Measurements from ENCODE around the gene CT45A3. TPM values are rescaled to one million over a fixed set of nuclear protein-coding genes. Genes with fewer than 3 reads are reported as not detected.
"Not testable (repeated sequence)": the region's sequence is repeated elsewhere in the genome, so short reads cannot be mapped to it uniquely, and the experiment has no call there.

The CT45A3 gene
- polyA plus RNA-seq (2013, experiment 1 of 2): not detected
- polyA plus RNA-seq (2013, experiment 2 of 2): not detected

GRCh38 chrX:135768091-135768490 lies at the start of gene CT45A3:
Gene CT45A3 (minus strand): TSS chrX:135768191. CDS start chrX:135764444, 3,747 bp downstream.
- not testable (repeated sequence) for H3K4ac ChIP-seq (ENCODE audit: low read depth, low read length); H3K36me3 ChIP-seq (ENCODE audit: control insufficient read depth, insufficient read depth, low read length); DNase-seq; H2BK120ac ChIP-seq (ENCODE audit: low read depth, low read length); H3K23ac ChIP-seq (ENCODE audit: low read length); H3K56ac ChIP-seq (ENCODE audit: low read length); H4K8ac ChIP-seq (ENCODE audit: low read depth, low read length); H4K5ac ChIP-seq (ENCODE audit: low read length); H2AK5ac ChIP-seq (ENCODE audit: low read length); H3K18ac ChIP-seq (ENCODE audit: low read length); H3K9ac ChIP-seq (ENCODE audit: low read length); H3K4me3 ChIP-seq (ENCODE audit: low read length); H3K4me2 ChIP-seq (ENCODE audit: low read length); H3K79me1 ChIP-seq (ENCODE audit: low read length); H2BK5ac ChIP-seq (ENCODE audit: low read length); H3K79me2 ChIP-seq (ENCODE audit: control insufficient read depth, insufficient read depth, low read length); H3K27ac ChIP-seq (ENCODE audit: low read depth, low read length); H2BK15ac ChIP-seq (replicated peaks; ENCODE audit: low read depth); H3K4me1 ChIP-seq (ENCODE audit: control insufficient read depth, low read depth, low read length); H3K27me3 ChIP-seq (ENCODE audit: insufficient read depth, low read length, poor library complexity)
- no CpG with 5 or more reads among the region's 17 CpGs for WGBS (ENCODE audit: extremely low coverage, insufficient coverage, low lambda C conversion rate)

GRCh38 chrX:135802687-135803086 lies 34.7 kb upstream of the CT45A3 start, which contains the start of gene CT45A6:
Gene CT45A6 (minus strand): TSS chrX:135802787. CDS start chrX:135798993, 3,794 bp downstream.
- not testable (repeated sequence) for H3K79me1 ChIP-seq (ENCODE audit: low read length); H2BK120ac ChIP-seq (ENCODE audit: low read depth, low read length); H3K27me3 ChIP-seq (ENCODE audit: insufficient read depth, low read length, poor library complexity); H3K36me3 ChIP-seq (ENCODE audit: control insufficient read depth, insufficient read depth, low read length); H3K27ac ChIP-seq (ENCODE audit: low read depth, low read length); H3K9ac ChIP-seq (ENCODE audit: low read length); H3K18ac ChIP-seq (ENCODE audit: low read length); H3K23ac ChIP-seq (ENCODE audit: low read length); H3K79me2 ChIP-seq (ENCODE audit: control insufficient read depth, insufficient read depth, low read length); H2BK15ac ChIP-seq (replicated peaks; ENCODE audit: low read depth); H2AK5ac ChIP-seq (ENCODE audit: low read length); DNase-seq; H4K8ac ChIP-seq (ENCODE audit: low read depth, low read length); H2BK5ac ChIP-seq (ENCODE audit: low read length); H3K4me3 ChIP-seq (ENCODE audit: low read length); H3K4me2 ChIP-seq (ENCODE audit: low read length); H3K56ac ChIP-seq (ENCODE audit: low read length); H3K4me1 ChIP-seq (ENCODE audit: control insufficient read depth, low read depth, low read length); H3K4ac ChIP-seq (ENCODE audit: low read depth, low read length); H4K5ac ChIP-seq (ENCODE audit: low read length)
- no CpG with 5 or more reads among the region's 16 CpGs for WGBS (ENCODE audit: extremely low coverage, insufficient coverage, low lambda C conversion rate)

- not testable (repeated sequence) for H3K27ac ChIP-seq (ENCODE audit: low read depth, low read length); H3K79me2 ChIP-seq (ENCODE audit: control insufficient read depth, insufficient read depth, low read length); H2BK5ac ChIP-seq (ENCODE audit: low read length); H3K36me3 ChIP-seq (ENCODE audit: control insufficient read depth, insufficient read depth, low read length); H3K18ac ChIP-seq (ENCODE audit: low read length); H2AK5ac ChIP-seq (ENCODE audit: low read length); H2BK120ac ChIP-seq (ENCODE audit: low read depth, low read length); H3K4me1 ChIP-seq (ENCODE audit: control insufficient read depth, low read depth, low read length); H3K27me3 ChIP-seq (ENCODE audit: insufficient read depth, low read length, poor library complexity); H3K4ac ChIP-seq (ENCODE audit: low read depth, low read length); H3K4me3 ChIP-seq (ENCODE audit: low read length); H3K56ac ChIP-seq (ENCODE audit: low read length); H2BK15ac ChIP-seq (replicated peaks; ENCODE audit: low read depth); H3K4me2 ChIP-seq (ENCODE audit: low read length); H3K79me1 ChIP-seq (ENCODE audit: low read length); H3K9ac ChIP-seq (ENCODE audit: low read length); H4K8ac ChIP-seq (ENCODE audit: low read depth, low read length); DNase-seq; H4K5ac ChIP-seq (ENCODE audit: low read length); H3K23ac ChIP-seq (ENCODE audit: low read length)
- no CpG with 5 or more reads among the region's 16 CpGs for WGBS (ENCODE audit: extremely low coverage, insufficient coverage, low lambda C conversion rate)
These were observed 17.4 kb upstream of the CT45A3 start, which contains the start of gene CT45A5 for GRCh38 chrX:135785403-135785802. Gene CT45A5 (minus strand): TSS chrX:135785503. CDS start chrX:135781729, 3,774 bp downstream.

- not testable (repeated sequence) for H2AK5ac ChIP-seq (ENCODE audit: low read length); H2BK5ac ChIP-seq (ENCODE audit: low read length); H3K23ac ChIP-seq (ENCODE audit: low read length); H4K8ac ChIP-seq (ENCODE audit: low read depth, low read length); H2BK15ac ChIP-seq (replicated peaks; ENCODE audit: low read depth); H3K4ac ChIP-seq (ENCODE audit: low read depth, low read length); H2BK120ac ChIP-seq (ENCODE audit: low read depth, low read length); H3K27me3 ChIP-seq (ENCODE audit: insufficient read depth, low read length, poor library complexity); H3K36me3 ChIP-seq (ENCODE audit: control insufficient read depth, insufficient read depth, low read length); DNase-seq; H3K79me2 ChIP-seq (ENCODE audit: control insufficient read depth, insufficient read depth, low read length); H3K4me1 ChIP-seq (ENCODE audit: control insufficient read depth, low read depth, low read length); H3K4me3 ChIP-seq (ENCODE audit: low read length); H3K4me2 ChIP-seq (ENCODE audit: low read length); H3K27ac ChIP-seq (ENCODE audit: low read depth, low read length); H4K5ac ChIP-seq (ENCODE audit: low read length); H3K18ac ChIP-seq (ENCODE audit: low read length); H3K9ac ChIP-seq (ENCODE audit: low read length); H3K56ac ChIP-seq (ENCODE audit: low read length); H3K79me1 ChIP-seq (ENCODE audit: low read length)
- WGBS (ENCODE audit: extremely low coverage, insufficient coverage, low lambda C conversion rate): no CpG with 5 or more reads among the region's 4 CpGs
These were observed 23.3 kb downstream of the CT45A3 start for GRCh38 chrX:135744739-135745138.

GRCh38 chrX:135741192-135741715 lies 26.7 kb downstream of the CT45A3 start:
- Histone ChIP-seq H3K4ac (ENCODE audit: low read depth, low read length) (no peak overlapping the region), H3K79me2 (ENCODE audit: control insufficient read depth, insufficient read depth, low read length) (no peaks in the 10 kb centered on the region), H3K36me3 (ENCODE audit: control insufficient read depth, insufficient read depth, low read length) (no peaks in the 10 kb centered on the region), H3K23ac (ENCODE audit: low read length) (no peak overlapping the region), H3K4me1 (ENCODE audit: control insufficient read depth, low read depth, low read length) (no peaks in the 10 kb centered on the region), H4K5ac (ENCODE audit: low read length) (no peak overlapping the region), H3K79me1 (ENCODE audit: low read length) (no peaks in the 10 kb centered on the region), H4K8ac (ENCODE audit: low read depth, low read length) (no peak overlapping the region), H2BK15ac (replicated peaks; ENCODE audit: low read depth) (no peak overlapping the region), H3K56ac (ENCODE audit: low read length) (no peak overlapping the region), H3K9ac (ENCODE audit: low read length) (no peak overlapping the region), H3K4me3 (ENCODE audit: low read length) (no peak overlapping the region), H3K18ac (ENCODE audit: low read length) (no peak overlapping the region), H2BK120ac (ENCODE audit: low read depth, low read length) (no peak overlapping the region), H3K4me2 (ENCODE audit: low read length) (no peak overlapping the region), H2AK5ac (ENCODE audit: low read length) (no peak overlapping the region), H2BK5ac (ENCODE audit: low read length) (no peak overlapping the region), H3K27ac (ENCODE audit: low read depth, low read length) (no peak overlapping the region), H3K27me3 (ENCODE audit: insufficient read depth, low read length, poor library complexity) (no peaks in the 10 kb centered on the region)
- DNase-seq: no peak
- no CpG with 5 or more reads among the region's 23 CpGs for WGBS (ENCODE audit: extremely low coverage, insufficient coverage, low lambda C conversion rate)

- no peak overlapping the region for H3K4me2 ChIP-seq (ENCODE audit: low read length)
- no peak overlapping the region for H2BK15ac ChIP-seq (replicated peaks; ENCODE audit: low read depth)
- H3K23ac ChIP-seq (ENCODE audit: low read length): no peak overlapping the region
- no peak overlapping the region for H3K9ac ChIP-seq (ENCODE audit: low read length)
- no peak overlapping the region for H2BK5ac ChIP-seq (ENCODE audit: low read length)
- H4K5ac ChIP-seq (ENCODE audit: low read length): no peak overlapping the region
- no peak overlapping the region for H2BK120ac ChIP-seq (ENCODE audit: low read depth, low read length)
- no peak overlapping the region for H3K56ac ChIP-seq (ENCODE audit: low read length)
- no peaks in the 10 kb centered on the region for H3K27me3 ChIP-seq (ENCODE audit: insufficient read depth, low read length, poor library complexity)
- no peak overlapping the region for H4K8ac ChIP-seq (ENCODE audit: low read depth, low read length)
- no CpG with 5 or more reads among the region's 18 CpGs for WGBS (ENCODE audit: extremely low coverage, insufficient coverage, low lambda C conversion rate)
- no peaks in the 10 kb centered on the region for H3K79me1 ChIP-seq (ENCODE audit: low read length)
- no peaks in the 10 kb centered on the region for H3K36me3 ChIP-seq (ENCODE audit: control insufficient read depth, insufficient read depth, low read length)
- no peak overlapping the region for H3K4ac ChIP-seq (ENCODE audit: low read depth, low read length)
- no peaks in the 10 kb centered on the region for H3K79me2 ChIP-seq (ENCODE audit: control insufficient read depth, insufficient read depth, low read length)
- H3K18ac ChIP-seq (ENCODE audit: low read length): no peak overlapping the region
- H3K27ac ChIP-seq (ENCODE audit: low read depth, low read length): no peak overlapping the region
- no peak overlapping the region for H3K4me3 ChIP-seq (ENCODE audit: low read length)
- H3K4me1 ChIP-seq (ENCODE audit: control insufficient read depth, low read depth, low read length): no peaks in the 10 kb centered on the region
- no peak overlapping the region for H2AK5ac ChIP-seq (ENCODE audit: low read length)
- no peak for DNase-seq
These were observed 27.3 kb downstream of the CT45A3 start for GRCh38 chrX:135740681-135741149.

Data from mesendoderm (in vitro differentiated cells).